HFFc6 (cell line): ENCODE measurements around the gene KRTAP4-4. TPM values are rescaled to one million over a fixed set of nuclear protein-coding genes. Genes with fewer than 3 reads are reported as not detected.
"Not testable (repeated sequence)": the region's sequence is repeated elsewhere in the genome, so short reads cannot be mapped to it uniquely, and the experiment has no call there.

Experiments used
- DNase-seq: peaks from one replicate; pipeline ENCODE4 v3.0.0-alpha.2; 2018
- H3K27ac Mint-ChIP-seq: 2 replicates; pipeline ENCODE4 v1.8.0; 2020; ENCODE audit warnings: mild to moderate bottlenecking, mixed read lengths
- H3K27me3 Mint-ChIP-seq: 2 replicates; pipeline ENCODE4 v1.8.0; 2021; ENCODE audit warnings: mild to moderate bottlenecking, moderate library complexity, mixed read lengths; ENCODE audit not compliant: insufficient read depth
- H3K36me3 Mint-ChIP-seq: 2 replicates; pipeline ENCODE4 v1.8.0; 2021; ENCODE audit warnings: low read depth, mixed read lengths
- H3K4me1 Mint-ChIP-seq: 2 replicates; pipeline ENCODE4 v1.8.0; 2020; ENCODE audit warnings: low read depth, mixed read lengths
- H3K4me3 Mint-ChIP-seq: 2 replicates; pipeline ENCODE4 v1.8.0; 2020; ENCODE audit warnings: mild to moderate bottlenecking, moderate library complexity, mixed read lengths
- H3K9me3 Mint-ChIP-seq: 2 replicates; pipeline ENCODE4 v1.8.0; 2020; ENCODE audit warnings: mild to moderate bottlenecking, mixed read lengths
- CTCF ChIP-seq: fragments of 200-600 bp; sonication (generic); IDR thresholded peaks from 2 replicates; pipeline ENCODE4 v1.5.0; 2021; ENCODE audit warnings: antibody characterized with exemption, mild to moderate bottlenecking
- total RNA-seq, 6 experiments: library from RNA; stranded (reverse); fragmentation: NEBNext Ultra II Directional; extraction: Animal tissue kit (Norgen Biotek cat#: 25700); gene quantifications; 2 replicates in 1 of 6; 3 replicates in 5 of 6; pipeline ENCODE4 v1.2.3, GENCODE V29; 2021

Gene KRTAP4-4
- total RNA-seq, 6 experiments from 2014 or later: not detected

DNA sequence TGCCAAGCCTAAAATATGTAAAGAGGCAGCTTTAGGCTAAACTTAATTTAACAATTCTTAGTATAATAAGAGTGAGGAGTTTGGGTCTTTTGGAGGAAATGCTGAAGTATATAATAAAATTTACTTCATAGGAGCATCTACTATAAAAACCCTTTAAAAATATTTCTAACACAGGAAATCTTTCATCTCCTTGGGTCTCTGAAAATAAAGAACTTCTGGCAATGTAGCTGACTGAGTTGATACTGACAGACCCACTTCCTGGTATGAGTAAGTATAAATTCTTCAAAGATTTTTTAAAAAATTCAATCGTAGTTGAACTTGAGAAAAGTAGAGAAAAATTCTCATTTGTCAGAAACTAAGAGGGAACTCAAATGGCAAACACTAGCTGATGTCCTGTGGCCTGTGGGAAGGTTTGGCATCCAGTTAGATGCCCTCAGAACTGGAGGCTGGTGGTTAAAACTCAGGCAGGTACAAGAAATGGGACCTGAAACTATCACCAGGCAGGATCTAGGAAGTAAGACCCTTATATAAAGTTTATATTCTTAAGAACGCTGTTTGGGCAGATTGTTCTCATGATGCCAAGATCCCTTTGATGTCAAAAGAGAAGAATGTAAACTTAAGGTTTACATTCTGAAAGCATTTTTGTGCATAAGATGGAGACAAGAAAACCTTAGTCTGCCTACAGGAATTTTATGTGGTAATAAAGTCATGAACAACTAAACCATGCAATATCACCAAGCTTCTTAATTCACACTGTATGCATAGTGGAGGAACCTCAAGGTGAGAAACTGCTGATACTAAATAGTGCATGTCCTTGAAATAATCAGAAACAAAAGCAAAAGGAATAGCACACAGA lies 26.4 kb downstream of the KRTAP4-4 start:
- Mint-ChIP-seq H3K4me3 (peak overlapping the region; percentile 51), H3K9me3 (peaks cover 15% of the 10 kb centered on the region), H3K27me3 (no peaks in the 10 kb centered on the region; the same call in 1 of the 2 replicates), H3K27ac (peak overlapping the region; percentile 91), H3K4me1 (peaks cover 49% of the 10 kb centered on the region), H3K36me3 (peaks cover 36% of the 10 kb centered on the region)
- no peak for TF ChIP-seq CTCF
- DNase-seq: no peak

- Mint-ChIP-seq H3K27me3 (no peaks in the 10 kb centered on the region; the same call in 1 of the 2 replicates), H3K9me3 (peaks cover 10% of the 10 kb centered on the region), H3K27ac (peak overlapping the region; percentile 85), H3K36me3 (peaks cover 26% of the 10 kb centered on the region), H3K4me3 (peak overlapping the region; percentile 16; the same call in 1 of the 2 replicates), H3K4me1 (peaks cover 49% of the 10 kb centered on the region)
- peak; percentile 24 for DNase-seq
- TF ChIP-seq CTCF: no peak
Observed at GRCh38 chr17:41131979-41132378, 28.6 kb downstream of the KRTAP4-4 start.

DNA sequence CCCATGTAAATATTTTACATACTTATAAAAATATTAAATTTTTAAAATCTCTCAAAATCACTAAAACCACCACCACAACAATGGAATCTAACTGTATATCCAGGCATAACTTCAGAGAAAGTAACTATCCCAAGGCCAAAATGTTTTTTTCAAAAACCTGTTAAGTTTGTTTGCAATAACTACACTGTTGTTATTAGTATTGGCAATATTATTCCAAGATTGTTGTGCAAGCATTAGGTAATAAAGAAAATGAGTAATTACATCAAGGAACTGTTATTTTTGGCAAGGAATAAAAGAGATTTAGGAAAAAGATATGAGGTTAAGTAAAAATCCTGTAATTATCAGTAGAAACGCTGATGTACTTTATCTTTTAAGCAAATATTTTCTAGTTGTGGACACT lies 33.2 kb downstream of the KRTAP4-4 start:
- Mint-ChIP-seq H3K4me3 (no peak overlapping the region), H3K36me3 (peaks cover 41% of the 10 kb centered on the region), H3K27ac (no peak overlapping the region), H3K27me3 (no peaks in the 10 kb centered on the region; the same call in 1 of the 2 replicates), H3K4me1 (peaks cover 54% of the 10 kb centered on the region), H3K9me3 (peaks cover 11% of the 10 kb centered on the region)
- no peak for TF ChIP-seq CTCF
- DNase-seq: no peak

GRCh38 chr17:41126412-41126811 lies 34.1 kb downstream of the KRTAP4-4 start:
- Mint-ChIP-seq H3K4me1 (peaks cover 49% of the 10 kb centered on the region), H3K27ac (no peak overlapping the region), H3K27me3 (no peaks in the 10 kb centered on the region; the same call in 1 of the 2 replicates), H3K4me3 (no peak overlapping the region), H3K36me3 (peaks cover 46% of the 10 kb centered on the region), H3K9me3 (peaks cover 17% of the 10 kb centered on the region)
- no peak for DNase-seq
- TF ChIP-seq CTCF: no peak

- Mint-ChIP-seq H3K4me3 (no peak overlapping the region), H3K36me3 (peaks cover 44% of the 10 kb centered on the region), H3K4me1 (peaks cover 48% of the 10 kb centered on the region), H3K9me3 (peaks cover 17% of the 10 kb centered on the region), H3K27ac (no peak overlapping the region), H3K27me3 (no peaks in the 10 kb centered on the region; the same call in 1 of the 2 replicates)
- no peak for TF ChIP-seq CTCF
- no peak for DNase-seq
Observed at GRCh38 chr17:41125064-41125463, 35.5 kb downstream of the KRTAP4-4 start.

DNA sequence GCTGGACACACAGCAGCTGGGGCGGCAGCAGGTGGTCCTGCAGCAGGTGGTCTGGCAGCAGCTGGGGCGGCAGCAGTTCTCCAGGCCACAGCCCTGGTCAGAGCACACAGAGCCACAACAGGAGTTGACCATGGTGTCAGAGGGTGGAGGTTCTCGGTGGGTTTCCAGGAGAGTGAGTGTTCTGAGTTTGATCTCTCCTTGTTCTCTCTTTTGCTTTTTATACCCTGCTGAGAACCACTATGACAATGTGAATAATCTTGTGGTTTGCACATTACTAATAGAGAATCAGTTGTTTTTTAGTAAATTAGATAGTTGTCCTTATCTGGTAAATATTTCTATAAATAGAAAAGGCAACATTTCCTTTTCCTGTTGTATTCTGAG lies 36.6 kb downstream of the KRTAP4-4 start, which contains the start of gene KRTAP4-12:
KRTAP4-12 (minus strand) TSS at position 192 of the 381 bp plus-strand sequence; CDS start at position 132, 60 bp downstream.
- DNase-seq: peak; percentile 22
- Mint-ChIP-seq H3K9me3 (peaks cover 12% of the 10 kb centered on the region), H3K4me1 (peaks cover 55% of the 10 kb centered on the region), H3K27ac (peak within 1 kb of the TSS; percentile 76), H3K4me3 (peak within 1 kb of the TSS; percentile 20; the same call in 1 of the 2 replicates), H3K36me3 (peaks cover 35% of the 10 kb centered on the region)
- H3K27me3 Mint-ChIP-seq: not testable (repeated sequence)

DNA sequence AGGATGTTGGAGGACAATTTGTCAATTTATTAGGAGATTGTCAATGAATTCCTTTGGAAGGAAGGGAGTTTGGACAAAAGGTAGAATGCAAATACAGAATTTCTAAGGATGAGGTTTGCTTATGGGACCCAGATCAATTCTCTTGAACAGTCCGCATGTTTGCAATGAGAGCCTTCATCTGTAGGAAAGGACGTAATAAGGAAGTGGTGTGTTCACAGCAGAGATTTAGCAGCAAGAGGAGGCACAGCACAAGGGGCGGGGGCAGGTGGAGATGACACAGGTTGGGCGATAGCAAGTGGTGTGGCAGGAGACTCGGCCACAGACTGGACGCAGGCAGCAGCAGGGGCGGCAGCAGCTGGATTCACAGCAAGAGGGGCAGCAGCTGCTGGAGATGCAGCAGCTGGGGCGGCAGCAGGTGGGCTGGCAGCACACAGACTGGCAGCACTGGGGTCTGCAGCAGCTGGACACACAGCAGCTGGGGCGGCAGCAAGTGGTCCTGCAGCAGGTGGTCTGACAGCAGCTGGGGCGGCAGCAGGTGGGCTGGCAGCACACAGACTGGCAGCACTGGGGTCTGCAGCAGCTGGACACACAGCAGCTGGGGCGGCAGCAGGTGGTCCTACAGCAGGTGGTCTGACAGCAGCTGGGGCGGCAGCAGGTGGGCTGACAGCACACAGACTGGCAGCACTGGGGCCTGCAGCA lies 37.1 kb downstream of the KRTAP4-4 start:
- Mint-ChIP-seq H3K27ac (peak overlapping the region; percentile 76), H3K4me1 (peaks cover 61% of the 10 kb centered on the region), H3K36me3 (peaks cover 30% of the 10 kb centered on the region), H3K4me3 (peak overlapping the region; percentile 20; the same call in 1 of the 2 replicates)
- H3K27me3 Mint-ChIP-seq, H3K9me3 Mint-ChIP-seq, DNase-seq: not testable (repeated sequence)
